SU-DHL-6 (cell line): ENCODE results near the gene COL27A1.

Experiments
- H2AFZ ChIP-seq: fragments of 200-600 bp; sonication (generic); 2 replicates; pipeline ENCODE4 v1.6.1; 2014; ENCODE audit warnings: low read depth, mild to moderate bottlenecking, moderate library complexity, mixed read lengths, antibody characterized with exemption, low read length; ENCODE audit not compliant: severe bottlenecking
- H3F3A ChIP-seq: fragments of 200-600 bp; shearing (Covaris generic); 2 replicates; pipeline ENCODE4 v1.6.0; 2016; ENCODE audit warnings: antibody characterized with exemption, mild to moderate bottlenecking; ENCODE audit not compliant: insufficient read depth
- H3K27ac ChIP-seq: fragments of 200-600 bp; sonication (generic); 2 replicates; pipeline ENCODE4 v1.5.1; 2016; ENCODE audit warnings: low read depth, mild to moderate bottlenecking, low read length, moderate library complexity, mixed read lengths
- H3K27me3 ChIP-seq: fragments of 200-600 bp; sonication (generic), shearing (Covaris generic); 2 replicates; pipeline ENCODE4 v1.6.0; 2014; ENCODE audit warnings: mild to moderate bottlenecking, low read length
- H3K36me3 ChIP-seq: fragments of 200-600 bp; sonication (generic); 2 replicates; pipeline ENCODE4 v1.6.1; 2014; ENCODE audit warnings: mild to moderate bottlenecking, low read length, mixed read lengths
- H3K4me2 ChIP-seq: fragments of 300-600, 200-600 bp; shearing (Covaris generic), sonication (generic); 2 replicates; pipeline ENCODE4 v1.6.0; 2014; ENCODE audit warnings: low read length, low read depth, mild to moderate bottlenecking; ENCODE audit not compliant: poor library complexity, severe bottlenecking
- H3K4me3 ChIP-seq: fragments of 200-600 bp; sonication (generic); 2 replicates; pipeline ENCODE4 v1.5.1; 2014; ENCODE audit warnings: antibody characterized with exemption, low read length, mild to moderate bottlenecking, mixed read lengths; ENCODE audit not compliant: insufficient read depth, poor library complexity, severe bottlenecking
- H3K79me2 ChIP-seq: fragments of 200-600 bp; sonication (generic); 2 replicates; pipeline ENCODE4 v1.6.1; 2014; ENCODE audit warnings: mild to moderate bottlenecking, low read length, moderate library complexity; ENCODE audit not compliant: insufficient read depth
- H3K9ac ChIP-seq: fragments of 200-600 bp; sonication (generic); 2 replicates; pipeline ENCODE4 v1.7.0; 2014; ENCODE audit warnings: mild to moderate bottlenecking, low read length
- H3K9me2 ChIP-seq: fragments of 200-600 bp; sonication (generic); replicated peaks from 2 replicates; pipeline ENCODE4 v1.6.1; 2014; ENCODE audit warnings: low read length; ENCODE audit not compliant: insufficient read depth
- H3K9me3 ChIP-seq: fragments of 200-600 bp; sonication (generic); 2 replicates; pipeline ENCODE4 v1.6.1; 2014; ENCODE audit warnings: low read length, mixed read lengths; ENCODE audit not compliant: insufficient read depth
- H4K20me1 ChIP-seq: fragments of 200-600 bp; sonication (generic); 2 replicates; pipeline ENCODE4 v1.6.1; 2014; ENCODE audit warnings: low read depth, mild to moderate bottlenecking, antibody characterized with exemption, low read length, moderate library complexity, mixed read lengths
- EZH2phosphoT487 ChIP-seq: fragments of 200-600 bp; sonication (generic), shearing (Covaris generic); conservative IDR thresholded peaks from 2 replicates; pipeline ENCODE4 v1.6.1; 2018; ENCODE audit warnings: mild to moderate bottlenecking, antibody characterized with exemption, low read length, moderate library complexity, mixed read lengths
- TF ChIP-seq, protein P1 (sequence below): fragments of 200-600 bp; sonication (generic); IDR thresholded peaks from one replicate; pipeline ENCODE4 v1.5.1; 2017; ENCODE audit warnings: antibody characterized with exemption, mild to moderate bottlenecking, low read length, moderate library complexity; ENCODE audit not compliant: insufficient read depth, poor library complexity, severe bottlenecking

Gene COL27A1

DNA sequence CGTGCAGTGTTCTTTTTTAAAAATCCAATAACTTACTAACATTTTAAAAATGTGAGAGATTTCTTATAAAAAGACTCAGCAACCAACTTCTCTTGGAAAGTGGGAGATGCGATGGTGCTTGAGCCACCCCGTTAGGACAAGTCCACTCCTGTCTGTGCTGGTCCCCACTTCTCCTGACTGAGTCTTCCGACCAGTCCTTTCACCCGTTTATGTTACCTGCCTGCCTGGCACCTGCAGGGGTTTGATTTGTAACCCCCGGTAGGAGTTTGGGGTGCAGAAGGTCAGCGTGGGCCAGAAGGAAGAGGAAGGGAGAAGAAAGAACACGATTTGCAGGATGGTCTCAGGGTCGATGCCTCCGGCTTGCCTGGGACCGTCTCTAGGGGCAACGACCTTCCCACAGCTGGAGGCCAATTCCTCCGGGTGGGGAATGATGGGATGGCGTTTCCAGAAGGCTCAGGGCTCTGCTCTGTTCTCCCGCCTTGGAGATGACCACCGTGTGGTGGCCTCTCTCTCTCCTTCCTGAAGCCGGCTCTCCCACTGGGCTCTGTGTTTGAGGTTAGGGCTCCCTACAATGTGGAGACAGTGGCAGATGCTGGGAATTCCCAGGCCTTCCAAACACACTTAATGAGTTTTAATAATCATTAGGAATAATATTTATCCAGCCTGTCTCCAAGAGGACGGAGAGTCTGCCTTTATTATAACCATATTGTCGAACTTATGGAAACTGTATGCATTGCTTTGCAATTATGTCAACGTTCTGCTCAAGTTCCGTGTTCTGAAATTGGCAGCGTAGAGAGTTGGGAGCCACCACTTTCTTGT, 14.8 kb downstream of the COL27A1 start:
- Histone ChIP-seq H3K9me2 (no peaks in the 10 kb centered on the region), H3K9ac (no peak overlapping the region), H3F3A (no peaks in the 10 kb centered on the region), H3K4me2 (no peak overlapping the region), H3K9me3 (no peaks in the 10 kb centered on the region), H3K27me3 (no peaks in the 10 kb centered on the region), H3K36me3 (no peaks in the 10 kb centered on the region), H4K20me1 (no peaks in the 10 kb centered on the region), H3K79me2 (no peaks in the 10 kb centered on the region), H3K4me3 (no peak overlapping the region), H3K27ac (no peak overlapping the region), H2AFZ (no peak overlapping the region)
- TF ChIP-seq EZH2phosphoT487: no peak
- TF ChIP-seq, protein P1, sequence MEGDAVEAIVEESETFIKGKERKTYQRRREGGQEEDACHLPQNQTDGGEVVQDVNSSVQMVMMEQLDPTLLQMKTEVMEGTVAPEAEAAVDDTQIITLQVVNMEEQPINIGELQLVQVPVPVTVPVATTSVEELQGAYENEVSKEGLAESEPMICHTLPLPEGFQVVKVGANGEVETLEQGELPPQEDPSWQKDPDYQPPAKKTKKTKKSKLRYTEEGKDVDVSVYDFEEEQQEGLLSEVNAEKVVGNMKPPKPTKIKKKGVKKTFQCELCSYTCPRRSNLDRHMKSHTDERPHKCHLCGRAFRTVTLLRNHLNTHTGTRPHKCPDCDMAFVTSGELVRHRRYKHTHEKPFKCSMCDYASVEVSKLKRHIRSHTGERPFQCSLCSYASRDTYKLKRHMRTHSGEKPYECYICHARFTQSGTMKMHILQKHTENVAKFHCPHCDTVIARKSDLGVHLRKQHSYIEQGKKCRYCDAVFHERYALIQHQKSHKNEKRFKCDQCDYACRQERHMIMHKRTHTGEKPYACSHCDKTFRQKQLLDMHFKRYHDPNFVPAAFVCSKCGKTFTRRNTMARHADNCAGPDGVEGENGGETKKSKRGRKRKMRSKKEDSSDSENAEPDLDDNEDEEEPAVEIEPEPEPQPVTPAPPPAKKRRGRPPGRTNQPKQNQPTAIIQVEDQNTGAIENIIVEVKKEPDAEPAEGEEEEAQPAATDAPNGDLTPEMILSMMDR: no peak

DNA sequence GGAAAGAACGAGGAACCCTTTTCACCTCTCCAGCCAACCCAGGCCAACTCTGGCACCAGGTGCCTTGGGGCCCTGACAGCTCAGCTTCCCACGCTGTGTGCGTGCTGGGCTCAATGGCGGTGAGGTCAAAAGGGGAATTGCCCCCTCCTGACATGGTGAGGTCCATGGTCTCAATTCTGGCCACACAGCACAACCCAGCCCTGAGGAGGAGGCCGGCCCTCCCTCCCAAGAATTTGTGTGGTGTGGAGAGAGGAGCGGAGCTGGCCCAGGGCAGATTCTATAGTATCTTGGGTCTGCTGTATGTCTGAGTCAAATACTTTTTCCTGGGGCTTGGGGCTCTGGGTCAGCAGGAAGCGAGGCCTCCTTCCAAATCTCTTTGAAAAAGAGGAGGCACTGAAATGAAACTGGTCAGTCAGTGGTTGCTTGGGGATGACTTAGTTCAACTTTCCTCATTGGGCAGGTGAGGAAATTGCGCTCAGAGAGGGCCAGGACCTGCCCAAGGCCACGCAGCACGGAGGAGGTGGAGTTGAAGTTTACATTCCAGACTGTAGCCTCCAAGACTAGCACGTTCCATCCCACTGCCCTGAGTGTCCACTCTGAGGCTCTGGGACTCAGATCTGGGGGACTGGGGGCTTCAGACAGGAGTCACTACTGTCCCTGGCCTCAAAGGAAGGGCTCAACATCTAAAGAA, 15.6 kb downstream of the COL27A1 start:
- Histone ChIP-seq H3K79me2 (no peaks in the 10 kb centered on the region), H3K36me3 (no peaks in the 10 kb centered on the region), H4K20me1 (no peaks in the 10 kb centered on the region), H3K4me3 (no peak overlapping the region), H3K27ac (no peak overlapping the region), H3K4me2 (no peak overlapping the region), H3K9me2 (no peaks in the 10 kb centered on the region), H2AFZ (no peak overlapping the region), H3K9ac (no peak overlapping the region), H3K27me3 (no peaks in the 10 kb centered on the region), H3K9me3 (no peaks in the 10 kb centered on the region), H3F3A (no peaks in the 10 kb centered on the region)
- TF ChIP-seq EZH2phosphoT487: no peak
- TF ChIP-seq, protein P1: no peak

DNA sequence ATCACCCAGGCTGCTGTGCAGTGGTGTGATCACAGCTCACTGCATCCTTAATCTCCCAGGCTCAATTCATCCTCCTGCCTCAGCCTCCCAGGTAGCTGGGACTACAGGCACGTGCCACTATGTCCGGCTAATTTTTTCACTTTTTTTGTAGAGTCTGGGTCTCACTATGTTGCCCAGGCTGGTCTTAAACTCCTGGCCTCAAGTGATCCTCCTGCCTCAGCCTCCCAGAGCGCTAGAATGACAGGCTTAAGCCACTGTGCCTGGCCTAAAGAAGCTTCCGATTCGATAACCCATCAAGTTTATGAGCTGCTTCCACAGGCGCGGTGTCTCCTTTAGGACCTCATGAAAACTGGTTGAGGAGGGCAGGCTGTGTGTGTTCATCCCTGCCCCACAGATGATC, 16.2 kb downstream of the COL27A1 start:
- Histone ChIP-seq H3K4me3 (no peak overlapping the region), H3F3A (no peaks in the 10 kb centered on the region), H3K36me3 (no peaks in the 10 kb centered on the region), H3K9ac (no peak overlapping the region), H3K9me3 (no peaks in the 10 kb centered on the region), H3K9me2 (no peaks in the 10 kb centered on the region), H3K27ac (no peak overlapping the region), H3K79me2 (no peaks in the 10 kb centered on the region), H3K4me2 (no peak overlapping the region), H2AFZ (no peak overlapping the region), H4K20me1 (no peaks in the 10 kb centered on the region), H3K27me3 (no peaks in the 10 kb centered on the region)
- TF ChIP-seq, protein P1: no peak
- no peak for TF ChIP-seq EZH2phosphoT487
